GM18873 (cell line): ENCODE results near the gene PLD5.
"Not testable (repeated sequence)": the region's sequence is repeated elsewhere in the genome, so short reads cannot be mapped to it uniquely, and the experiment has no call there.

Experiments used
- ATAC-seq: cut with Tn5 transposase; IDR thresholded peaks from one replicate; pipeline ENCODE4 v1.9.1; 2021; ENCODE audit warnings: mild to moderate bottlenecking, moderate library complexity, moderate number of reproducible peaks; ENCODE audit not compliant: unreplicated experiment, low FRiP score

Gene PLD5

DNA sequence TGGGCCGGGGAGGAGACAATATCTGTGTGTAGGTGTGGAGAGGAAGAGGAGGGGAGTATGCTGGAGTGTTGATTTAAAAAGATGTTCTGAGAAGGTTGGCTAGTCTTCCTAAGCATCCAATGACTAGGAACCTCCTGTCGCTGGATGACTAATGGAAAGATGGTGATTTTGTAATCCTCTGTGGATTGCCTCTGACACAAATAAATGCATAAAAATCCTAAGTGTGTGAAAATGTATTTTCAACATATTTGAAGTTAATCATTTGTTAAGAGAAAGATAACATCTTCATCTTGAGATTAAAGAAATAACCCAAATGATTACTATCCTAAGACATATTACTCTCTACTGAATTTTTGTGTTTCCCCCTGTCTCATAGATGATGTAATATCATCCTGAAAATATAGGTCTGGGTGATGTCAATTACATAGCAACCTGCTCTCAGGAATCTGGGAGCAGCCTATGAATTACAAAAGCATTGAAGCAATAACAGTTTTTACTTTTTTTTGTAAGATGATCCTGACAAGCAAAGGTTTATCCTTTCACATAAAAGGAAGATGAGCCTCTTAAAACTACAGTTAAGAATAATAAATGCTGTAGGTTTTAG is 305.1 kb downstream of the PLD5 start:
- no peak for ATAC-seq

DNA sequence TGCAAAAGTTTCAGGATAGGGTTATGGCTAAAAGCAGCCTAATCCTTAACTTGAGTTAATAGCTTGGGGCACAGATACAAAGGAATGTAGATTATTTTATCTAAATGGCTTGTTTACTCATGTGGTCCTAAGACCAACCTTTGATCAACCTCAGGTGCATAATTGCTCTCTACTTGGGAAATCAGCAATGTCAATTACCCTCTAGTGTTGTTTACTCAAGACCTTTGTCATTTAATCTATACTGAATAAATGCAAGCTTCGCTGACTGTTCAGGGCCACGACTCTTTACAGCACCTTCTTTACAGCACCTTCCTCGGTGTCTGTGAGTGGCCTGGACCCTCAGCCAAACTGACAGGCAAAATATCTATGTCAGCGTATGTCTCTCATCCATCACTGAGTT is 308.1 kb downstream of the PLD5 start:
- no peak for ATAC-seq

DNA sequence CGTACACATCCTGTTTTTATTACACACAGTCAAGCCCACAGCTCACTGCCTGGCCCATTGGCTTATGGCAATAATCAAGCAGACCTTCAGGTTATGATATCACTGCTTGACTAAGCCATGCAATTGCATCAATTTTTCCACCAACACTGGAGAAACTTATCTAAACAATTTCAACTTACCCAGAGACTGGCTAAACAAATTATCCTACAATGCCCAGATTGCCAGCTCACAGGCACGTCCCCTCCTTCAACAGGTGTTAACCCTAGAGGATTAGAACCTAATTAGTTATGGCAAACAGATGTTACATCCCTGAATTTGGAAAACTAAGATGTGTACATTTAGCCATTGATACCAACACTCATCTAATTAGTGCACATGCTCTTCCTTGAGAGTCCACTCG is 310.0 kb downstream of the PLD5 start:
- ATAC-seq: not testable (repeated sequence)

DNA sequence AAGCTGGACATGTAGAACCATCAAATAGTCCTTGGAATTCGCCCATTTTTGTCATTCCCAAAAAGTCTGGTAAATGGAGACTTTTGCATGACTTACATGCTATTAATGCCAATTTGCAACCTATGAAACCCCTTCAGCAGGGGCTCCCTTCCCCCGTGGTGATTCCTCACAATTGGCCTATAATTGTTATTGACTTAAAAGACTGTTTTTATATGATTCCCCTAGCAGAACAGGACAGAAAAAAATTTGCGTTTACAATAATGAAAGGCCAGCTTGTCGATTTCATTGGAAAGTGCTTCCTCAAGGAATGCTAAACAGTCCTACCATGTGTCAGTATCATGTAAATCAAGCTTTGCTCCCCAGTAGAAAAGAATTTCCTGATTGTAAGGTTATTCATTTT is 311.5 kb downstream of the PLD5 start:
- ATAC-seq: not testable (repeated sequence)

DNA sequence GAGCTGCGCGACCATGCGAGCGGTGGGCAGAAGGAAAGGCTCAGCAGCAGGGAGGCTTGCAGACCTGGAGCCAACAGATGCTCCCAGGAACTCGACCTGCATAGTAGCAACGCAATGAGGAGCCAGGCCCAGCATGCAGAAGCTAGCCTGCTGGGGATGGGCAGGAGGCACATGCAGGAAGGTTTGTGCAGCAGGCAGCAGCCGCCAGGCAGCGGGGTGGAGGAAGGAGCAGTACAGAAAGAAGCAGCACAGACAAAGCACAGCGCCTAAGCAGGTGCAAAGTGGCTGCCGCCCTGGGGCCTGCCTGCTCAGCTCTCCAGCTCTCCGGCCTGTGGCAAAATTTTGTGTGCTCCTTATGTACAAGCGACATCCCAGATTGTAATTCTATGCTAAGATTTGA is 312.1 kb downstream of the PLD5 start:
- ATAC-seq: no peak

DNA sequence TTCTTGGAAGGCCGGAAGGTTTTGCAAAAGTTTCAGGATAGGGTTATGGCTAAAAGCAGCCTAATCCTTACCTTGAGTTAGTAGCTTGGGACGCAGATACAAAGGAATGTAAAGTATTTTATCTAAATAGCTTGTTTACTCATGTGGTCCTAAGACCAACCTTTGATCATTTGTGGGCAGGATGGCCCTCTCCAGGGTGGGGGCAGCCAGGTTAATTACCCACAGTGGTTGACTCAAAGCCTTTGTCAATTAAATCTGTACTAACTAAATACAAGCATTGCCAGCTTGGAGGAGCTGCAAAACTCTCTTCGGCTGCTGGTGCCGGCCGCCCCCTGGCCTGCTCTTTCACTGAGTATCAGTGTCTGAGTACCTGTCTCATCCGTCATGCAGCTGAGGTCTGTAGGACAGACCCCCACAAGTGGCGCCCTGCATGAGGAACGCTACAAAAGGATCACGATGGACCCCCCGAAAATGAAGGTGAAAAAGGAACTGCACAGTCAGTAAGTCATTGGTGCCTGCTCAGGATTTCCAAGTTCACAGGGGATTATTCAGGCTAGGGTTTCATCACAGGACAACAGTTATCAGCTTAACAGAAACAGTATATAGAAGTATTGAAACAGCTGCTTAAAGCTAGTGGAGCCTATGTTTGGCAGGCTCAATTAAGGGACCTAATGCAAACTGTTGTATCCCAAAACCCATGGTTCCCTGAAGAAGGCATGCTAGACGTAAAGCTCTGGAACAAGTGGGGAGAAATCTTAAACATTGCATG is 313.1 kb downstream of the PLD5 start:
- ATAC-seq: no peak

DNA sequence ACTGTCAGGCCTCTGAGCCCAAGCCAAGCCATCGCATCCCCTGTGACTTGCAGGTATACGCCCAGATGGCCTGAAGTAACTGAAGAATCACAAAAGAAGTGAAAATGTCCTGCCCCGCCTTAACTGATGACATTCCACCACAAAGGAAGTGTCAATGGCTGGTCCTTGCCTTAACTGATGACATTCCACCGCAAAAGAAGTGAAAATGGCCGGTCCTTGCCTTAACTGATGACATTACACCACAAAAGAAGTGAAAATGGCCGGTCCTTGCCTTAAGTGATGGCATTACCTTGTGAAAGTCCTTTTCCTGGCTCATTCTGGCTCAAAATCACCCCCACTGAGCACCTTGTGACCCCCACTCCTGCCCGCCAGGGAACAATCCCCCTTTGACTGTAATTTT is 314.2 kb downstream of the PLD5 start:
- not testable (repeated sequence) for ATAC-seq

DNA sequence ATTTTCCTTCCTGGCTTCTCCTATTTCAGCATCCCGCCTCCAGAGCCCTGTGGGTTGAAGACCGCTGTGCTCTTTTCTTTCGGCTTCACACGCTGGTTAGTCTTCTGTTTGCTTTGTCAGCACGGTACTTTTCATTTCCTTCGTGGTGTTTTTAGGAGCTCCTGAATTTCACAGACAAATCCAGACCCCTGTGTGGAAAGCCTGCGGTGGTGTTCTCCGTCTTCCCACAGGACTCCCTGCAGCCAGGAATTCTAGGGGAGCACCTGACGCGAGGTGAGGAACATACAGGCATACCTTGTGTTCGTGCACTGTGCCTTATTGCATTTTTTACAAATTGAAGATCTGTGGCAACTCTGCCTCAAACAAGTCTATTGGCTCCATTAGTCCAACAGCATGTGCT is 315.4 kb downstream of the PLD5 start:
- ATAC-seq: no peak

DNA sequence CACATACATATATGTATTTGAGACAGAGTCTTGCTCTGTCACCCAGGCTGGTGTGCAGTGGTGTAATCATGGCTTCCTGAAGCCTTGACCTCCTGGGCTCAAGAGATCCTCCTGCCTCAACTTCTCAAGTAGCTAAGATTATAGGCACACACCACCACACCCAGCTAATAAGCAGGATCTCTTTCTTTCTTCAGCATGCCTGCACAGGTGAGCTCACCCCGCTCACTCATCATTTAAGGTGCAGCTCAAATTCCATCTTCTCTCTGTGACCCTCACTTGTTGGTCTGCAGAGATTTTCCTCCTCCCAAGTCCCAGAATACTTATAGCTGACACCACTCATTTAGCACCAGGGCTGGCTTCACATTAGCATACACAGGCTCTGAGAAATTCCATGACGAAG is 316.5 kb downstream of the PLD5 start:
- ATAC-seq: no peak

DNA sequence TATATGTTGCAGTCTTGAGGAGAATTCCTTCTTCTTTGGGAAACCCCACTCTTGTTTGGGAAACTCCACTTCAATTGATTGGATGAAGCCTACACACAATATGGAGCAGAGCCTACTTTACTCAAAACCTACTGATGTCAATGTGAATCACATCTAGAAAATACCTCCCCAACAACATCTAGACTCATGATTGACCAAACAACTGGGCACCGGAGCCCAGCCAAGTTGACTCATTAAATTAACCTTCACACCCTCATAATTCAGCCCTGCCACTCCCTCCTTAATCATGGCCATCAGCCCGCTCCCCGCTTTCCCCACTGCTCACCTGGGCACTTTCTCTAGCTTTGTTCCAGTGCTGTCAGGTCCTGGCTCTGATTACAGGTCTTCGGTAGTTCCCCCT is 317.5 kb downstream of the PLD5 start:
- ATAC-seq: no peak

DNA sequence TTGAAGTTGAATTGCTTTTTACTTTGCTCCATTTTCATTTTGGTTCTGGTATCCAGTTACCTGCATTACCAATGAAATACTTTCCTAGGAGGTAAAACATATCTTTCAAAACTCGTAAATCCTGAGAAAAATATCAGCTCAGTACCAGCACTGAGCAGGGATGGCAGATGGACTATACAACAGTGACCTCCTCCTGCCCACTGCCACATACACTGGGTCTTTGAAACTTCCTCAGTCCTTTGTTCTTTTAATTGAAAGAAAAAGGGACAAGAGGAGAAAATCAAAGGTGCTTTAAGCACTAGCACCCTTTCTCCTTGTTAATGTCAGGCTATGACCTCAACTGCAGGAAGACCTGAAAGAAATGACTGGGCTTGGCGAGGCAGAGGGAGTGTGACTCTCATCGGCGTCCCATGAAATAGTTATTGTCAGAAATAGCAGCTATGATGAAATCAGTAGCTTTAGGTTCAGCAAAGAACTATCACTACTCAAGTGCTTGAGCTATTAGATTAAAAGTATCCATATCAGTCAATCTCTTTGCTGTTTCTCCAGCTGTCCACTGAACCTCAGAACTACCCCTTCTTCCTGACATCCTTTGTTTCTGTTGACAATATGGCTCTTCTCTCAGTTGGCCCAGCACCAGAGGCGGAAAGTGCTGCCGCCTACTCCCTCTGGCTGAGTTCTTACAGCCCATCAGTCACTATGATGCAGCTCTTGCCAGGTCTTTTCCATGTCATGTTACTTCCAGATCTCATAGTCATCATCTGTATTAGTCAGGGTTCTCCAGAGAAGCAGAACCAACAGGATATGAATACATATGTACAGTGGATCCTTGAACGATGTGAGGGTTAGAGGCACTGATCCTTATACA is 318.6 kb downstream of the PLD5 start:
- no peak for ATAC-seq

DNA sequence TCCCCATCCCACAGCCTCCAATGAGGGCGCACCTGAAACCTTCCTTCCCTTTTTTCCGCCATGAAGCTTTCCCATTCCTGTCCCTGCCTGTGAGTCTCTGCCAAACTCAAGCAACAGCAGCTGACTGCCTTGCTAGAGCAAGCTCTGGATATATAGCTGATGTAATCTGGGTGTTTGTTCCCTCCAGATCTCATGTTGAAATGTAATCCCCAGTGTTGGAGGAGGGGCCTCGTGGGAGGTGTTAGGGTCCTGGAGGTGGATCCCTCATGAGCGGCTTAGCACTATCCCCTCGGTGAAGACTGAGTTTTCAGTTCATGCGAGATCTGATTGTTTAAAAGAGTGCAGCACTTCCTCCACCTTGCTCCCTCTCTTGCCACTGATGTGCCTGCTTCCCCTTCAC is 321.2 kb downstream of the PLD5 start:
- ATAC-seq: no peak

DNA sequence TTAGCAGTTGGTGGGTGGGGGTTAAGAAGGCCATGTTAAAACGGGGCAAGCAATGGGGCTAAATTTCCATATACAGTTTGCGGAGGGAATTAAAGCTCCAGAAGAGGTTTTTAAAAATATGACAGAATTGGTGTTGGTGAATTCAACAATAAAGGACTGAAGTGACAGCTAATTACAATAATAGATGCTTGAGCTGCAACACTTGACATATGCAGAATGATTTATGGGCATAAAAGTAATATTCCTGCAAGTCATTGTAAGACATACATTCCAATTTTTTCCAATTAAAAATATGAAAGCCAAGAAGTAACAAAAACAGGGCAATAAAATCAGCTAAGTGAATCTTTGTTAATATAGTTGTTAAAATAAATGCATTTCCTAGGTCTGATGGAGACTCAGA is 323.4 kb downstream of the PLD5 start:
- no peak for ATAC-seq

DNA sequence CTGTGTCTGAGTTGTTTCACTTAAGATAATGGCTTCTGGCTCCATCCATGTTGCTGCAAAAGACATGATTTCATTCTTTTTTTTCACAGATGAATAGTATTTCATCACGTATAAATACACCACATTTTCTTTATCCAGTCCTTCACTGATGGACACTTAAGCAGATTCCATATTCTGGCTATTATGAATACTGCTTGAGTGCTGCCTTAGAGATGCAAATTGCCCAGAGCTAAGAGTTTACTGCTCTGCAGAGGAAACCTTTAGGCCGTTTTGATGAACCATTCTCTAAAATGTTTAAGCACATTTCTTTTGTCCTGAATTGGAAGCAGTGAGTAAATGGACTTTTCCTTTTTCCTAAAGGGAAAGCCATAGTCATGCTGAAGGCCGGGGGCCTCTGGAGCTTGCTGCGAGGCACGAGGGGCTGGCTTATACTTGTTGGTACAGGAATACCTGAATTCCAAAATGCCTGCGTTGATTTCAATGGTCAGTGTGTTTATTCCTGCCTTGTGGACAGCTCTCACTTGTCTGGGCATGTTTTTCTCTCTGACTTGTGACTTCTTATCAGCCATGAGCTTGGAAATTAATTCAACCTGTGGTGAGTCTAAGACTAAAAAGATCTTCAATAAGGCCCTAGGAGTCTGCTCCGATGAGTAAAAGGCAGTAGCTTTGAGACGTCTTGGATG is 324.6 kb downstream of the PLD5 start:
- ATAC-seq: no peak

DNA sequence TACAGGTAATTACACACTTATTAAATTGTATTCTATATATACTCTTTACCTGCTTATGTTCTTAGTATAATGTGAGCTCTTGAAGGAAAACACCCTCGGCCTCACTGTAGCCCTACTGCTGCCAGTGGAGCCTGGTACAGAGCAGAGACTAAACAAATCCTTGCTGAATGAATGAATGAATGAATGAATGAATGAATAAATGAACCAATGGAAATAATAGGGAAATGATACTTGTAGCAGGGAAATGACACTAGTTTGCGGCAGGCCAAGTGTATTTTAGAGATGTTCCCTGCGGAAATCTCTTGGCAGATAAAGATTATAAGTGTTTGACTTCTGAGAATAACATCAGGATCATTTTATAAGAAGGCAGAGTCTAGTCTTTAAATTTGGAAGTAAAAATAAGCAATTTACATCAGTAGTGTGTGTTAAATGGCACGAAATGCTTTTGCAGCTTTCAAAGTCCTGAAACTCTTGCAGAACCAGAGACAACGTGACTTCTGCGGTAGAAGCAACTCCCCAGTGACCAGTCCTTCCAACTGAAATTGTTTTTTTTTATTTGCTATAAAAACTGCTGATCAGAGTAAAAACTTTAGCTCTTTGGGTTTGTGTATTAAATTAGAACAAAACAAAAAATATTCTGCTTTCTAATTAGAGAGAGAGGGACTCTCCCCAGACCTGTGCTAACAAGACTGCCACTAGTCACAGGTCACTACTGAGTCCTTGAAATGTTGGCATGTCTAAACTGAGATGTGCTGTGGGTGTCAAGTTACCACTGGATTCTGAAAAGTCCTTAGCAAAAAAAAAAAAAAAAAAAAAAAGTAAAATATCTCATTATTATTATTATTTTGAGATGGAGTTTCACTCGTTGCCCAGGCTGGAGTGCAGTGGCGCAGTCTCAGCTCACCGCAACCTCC is 326.3 kb downstream of the PLD5 start:
- no peak for ATAC-seq

DNA sequence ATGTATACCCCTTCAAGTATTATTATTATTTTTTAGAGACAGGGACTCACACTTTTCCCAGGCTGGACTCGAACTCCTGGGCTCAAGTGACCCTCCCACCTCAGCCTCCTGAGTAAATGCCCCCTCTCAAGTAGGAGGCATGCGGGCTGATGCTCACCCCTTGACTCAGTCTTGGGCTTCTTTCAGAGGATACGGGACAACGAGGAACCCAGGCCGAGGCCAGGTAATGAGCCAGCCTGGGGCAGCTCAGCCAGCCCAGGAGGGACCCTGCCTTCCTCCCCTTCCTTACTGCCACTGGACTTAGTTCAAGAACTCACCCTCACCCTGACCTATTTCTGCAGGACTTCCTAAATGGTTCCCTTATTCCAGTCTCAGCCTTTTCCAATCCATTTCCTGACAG is 327.6 kb downstream of the PLD5 start:
- no peak for ATAC-seq

DNA sequence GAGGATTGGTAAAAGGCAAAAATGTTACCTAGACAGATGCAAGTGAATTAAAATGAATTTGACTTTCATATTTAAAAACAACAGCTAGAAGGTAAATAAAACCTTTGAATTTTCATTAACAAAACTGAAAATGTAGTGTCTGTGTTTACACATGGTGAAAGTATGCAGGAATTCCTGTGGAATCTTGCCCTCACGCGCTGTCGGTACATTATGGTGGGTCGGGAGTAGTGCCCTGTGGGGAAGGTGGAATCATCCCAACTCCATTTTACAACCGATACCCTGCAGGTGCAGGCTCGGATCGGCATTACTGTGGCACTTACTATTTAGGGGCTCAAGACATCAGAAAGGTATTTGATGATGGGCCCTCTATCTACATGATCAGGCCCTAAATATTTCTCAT is 328.4 kb downstream of the PLD5 start:
- ATAC-seq: no peak

DNA sequence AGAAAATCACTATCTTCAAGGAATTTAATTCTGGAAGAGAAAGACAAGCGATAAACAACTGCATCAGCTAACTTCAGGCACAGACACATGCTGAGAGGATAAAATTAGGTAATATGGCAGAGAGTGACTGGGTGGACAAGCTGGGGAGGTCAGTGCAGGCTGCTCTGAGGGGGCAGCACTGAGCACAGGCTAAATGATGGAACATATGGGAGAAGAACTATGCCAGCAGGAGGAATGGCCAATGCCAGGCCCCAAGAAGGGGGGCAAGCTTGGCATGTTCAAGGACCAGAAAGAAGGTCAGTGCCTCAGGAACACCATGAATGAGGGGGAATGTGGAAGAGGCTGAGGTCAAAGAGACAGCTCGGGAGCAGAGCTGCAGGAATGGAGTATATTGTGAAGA is 334.9 kb downstream of the PLD5 start:
- ATAC-seq: no peak

DNA sequence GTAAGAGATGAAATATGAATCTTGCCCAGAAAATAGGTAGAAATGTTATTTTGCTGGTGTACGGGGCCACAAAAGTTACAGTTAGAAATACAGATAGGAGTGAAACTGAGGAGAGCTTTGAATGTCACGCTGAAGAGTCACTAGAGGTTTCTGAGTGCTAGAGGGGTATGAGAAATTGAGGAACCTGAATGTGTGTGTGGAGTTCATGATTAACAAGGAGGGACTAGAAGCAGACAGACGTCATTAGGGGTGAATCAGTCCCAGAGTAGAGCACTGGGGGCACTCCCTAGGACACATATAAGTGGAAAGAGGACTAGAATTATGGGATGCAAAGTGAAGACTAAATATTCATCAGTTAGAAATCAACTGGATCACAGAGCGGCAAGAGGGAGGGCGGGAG is 336.7 kb downstream of the PLD5 start:
- ATAC-seq: peak; percentile 90

DNA sequence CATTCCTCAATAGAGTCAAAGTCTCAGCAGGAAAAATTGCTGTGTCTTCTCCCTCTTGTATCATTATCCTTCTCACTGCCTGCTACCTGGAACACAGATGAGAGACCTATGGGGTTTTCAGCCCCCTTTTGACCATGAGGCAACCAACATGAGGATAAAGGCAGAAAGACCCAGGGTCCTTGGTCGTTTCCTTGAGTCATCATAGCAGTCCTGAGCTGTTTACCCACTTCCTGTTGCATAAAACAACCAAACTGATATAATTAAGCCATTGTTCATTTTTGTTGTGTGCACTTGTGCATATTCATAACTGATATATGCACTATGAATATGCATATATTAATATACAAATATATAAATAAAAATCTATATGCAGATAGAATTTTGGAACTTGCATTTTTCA is 337.3 kb downstream of the PLD5 start:
- no peak for ATAC-seq
